ENCODE data around the gene ADK.
A peak's percentile ranks its signal among the peaks of the same experiment; 100 is the strongest.
"Not testable (repeated sequence)": the region's sequence is repeated elsewhere in the genome, so short reads cannot be mapped to it uniquely, and the experiment has no call there.

The ADK gene

GRCh38 chr10:74244097-74244685, 93.2 kb downstream of the ADK start:
- DNase-seq = peak; percentile 68 to 72 (median 70)

GRCh38 chr10:74244807-74245206, 93.8 kb downstream of the ADK start:
- no peak for DNase-seq

GRCh38 chr10:74246495-74246894, 95.5 kb downstream of the ADK start:
- no peak for DNase-seq

GRCh38 chr10:74249865-74250264, 98.8 kb downstream of the ADK start:
- no peak for DNase-seq

- DNase-seq = peak; percentile 9 to 48 (median 22)
Measured at GRCh38 chr10:74255214-74255613, 104.2 kb downstream of the ADK start.

- DNase-seq = peak; percentile 56 to 62 (median 60)
Measured at GRCh38 chr10:74255888-74256357, 104.9 kb downstream of the ADK start.

GRCh38 chr10:74262856-74263255, 111.8 kb downstream of the ADK start:
- DNase-seq = no peak

GRCh38 chr10:74263996-74264395, 113.0 kb downstream of the ADK start:
- no peak for DNase-seq

GRCh38 chr10:74272288-74272687, 121.3 kb downstream of the ADK start:
- DNase-seq = no peak

- no peak for DNase-seq
Measured at GRCh38 chr10:74275755-74276290, 124.8 kb downstream of the ADK start.

GRCh38 chr10:74276416-74276815, 125.4 kb downstream of the ADK start:
- DNase-seq = no peak

- DNase-seq = peak in 1 of 3 donors; percentile 38
Measured at GRCh38 chr10:74282151-74282847, 131.3 kb downstream of the ADK start.

- no peak for DNase-seq
Measured at GRCh38 chr10:74282848-74283210, 131.8 kb downstream of the ADK start.

- DNase-seq = no peak
Measured at GRCh38 chr10:74289188-74289587, 138.2 kb downstream of the ADK start.

GRCh38 chr10:74289951-74290350, 138.9 kb downstream of the ADK start:
- DNase-seq = peak in 2 of 3 donors; percentile 9 to 10

- DNase-seq = no peak
Measured at GRCh38 chr10:74290708-74291107, 139.7 kb downstream of the ADK start.

GRCh38 chr10:74292871-74293427, 141.9 kb downstream of the ADK start:
- no peak for DNase-seq

GRCh38 chr10:74293686-74294371, 142.8 kb downstream of the ADK start:
- no peak for DNase-seq

GRCh38 chr10:74297389-74298080, 146.5 kb downstream of the ADK start:
- no peak for DNase-seq

- not testable (repeated sequence) for DNase-seq
Measured at GRCh38 chr10:74300074-74300621, 149.1 kb downstream of the ADK start.

- peak; percentile 5 to 52 (median 43) for DNase-seq
Measured at GRCh38 chr10:74300666-74301065, 149.6 kb downstream of the ADK start.

GRCh38 chr10:74305730-74306129, 154.7 kb downstream of the ADK start:
- no peak for DNase-seq

Measured in suppressor macrophage treated with lipopolysaccharide for 1 hour (primary cell).